ENCODE measurements around the gene SSR3. TPM values are rescaled to one million over a fixed set of nuclear protein-coding genes. Genes with fewer than 3 reads are reported as not detected.

The SSR3 gene
- total RNA-seq, 1 donor from 2014 or later: 135 TPM

DNA sequence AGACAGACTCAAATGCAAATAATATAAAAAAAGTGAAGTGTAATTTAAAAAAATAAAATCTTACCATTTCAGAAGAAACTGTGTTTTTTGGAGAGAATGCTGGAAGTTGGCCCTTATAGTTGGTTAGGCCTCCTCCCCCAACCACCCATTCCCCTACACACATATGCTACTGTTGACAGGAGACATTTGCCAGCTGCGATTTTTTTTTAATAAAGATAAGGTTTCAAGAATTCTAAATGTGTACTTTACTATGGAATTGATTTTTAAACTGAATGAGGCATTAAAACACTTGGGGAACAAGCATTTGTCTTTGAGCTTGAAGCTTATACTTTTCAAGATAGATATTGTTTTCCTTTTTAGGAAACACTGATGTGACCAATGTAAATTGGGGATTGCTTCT, 4.4 kb upstream of the SSR3 start:
- TF ChIP-seq, protein P1, sequence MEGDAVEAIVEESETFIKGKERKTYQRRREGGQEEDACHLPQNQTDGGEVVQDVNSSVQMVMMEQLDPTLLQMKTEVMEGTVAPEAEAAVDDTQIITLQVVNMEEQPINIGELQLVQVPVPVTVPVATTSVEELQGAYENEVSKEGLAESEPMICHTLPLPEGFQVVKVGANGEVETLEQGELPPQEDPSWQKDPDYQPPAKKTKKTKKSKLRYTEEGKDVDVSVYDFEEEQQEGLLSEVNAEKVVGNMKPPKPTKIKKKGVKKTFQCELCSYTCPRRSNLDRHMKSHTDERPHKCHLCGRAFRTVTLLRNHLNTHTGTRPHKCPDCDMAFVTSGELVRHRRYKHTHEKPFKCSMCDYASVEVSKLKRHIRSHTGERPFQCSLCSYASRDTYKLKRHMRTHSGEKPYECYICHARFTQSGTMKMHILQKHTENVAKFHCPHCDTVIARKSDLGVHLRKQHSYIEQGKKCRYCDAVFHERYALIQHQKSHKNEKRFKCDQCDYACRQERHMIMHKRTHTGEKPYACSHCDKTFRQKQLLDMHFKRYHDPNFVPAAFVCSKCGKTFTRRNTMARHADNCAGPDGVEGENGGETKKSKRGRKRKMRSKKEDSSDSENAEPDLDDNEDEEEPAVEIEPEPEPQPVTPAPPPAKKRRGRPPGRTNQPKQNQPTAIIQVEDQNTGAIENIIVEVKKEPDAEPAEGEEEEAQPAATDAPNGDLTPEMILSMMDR (IDR thresholded peaks at IDR 0.05; ENCODE audit: unreplicated experiment): no peak
- Mint-ChIP-seq H3K4me1 (ENCODE audit: low read depth) (peaks cover 33% of the 10 kb centered on the region), H3K36me3 (ENCODE audit: insufficient read depth) (no peaks in the 10 kb centered on the region), H3K9me3 (ENCODE audit: low read depth) (no peaks in the 10 kb centered on the region), H3K27ac (peak overlapping the region; percentile 79), H3K4me3 (ENCODE audit: low read depth) (no peak overlapping the region), H3K27me3 (no peaks in the 10 kb centered on the region)
- DNase-seq (ENCODE audit: low spot score, unreplicated experiment): no peak

DNA sequence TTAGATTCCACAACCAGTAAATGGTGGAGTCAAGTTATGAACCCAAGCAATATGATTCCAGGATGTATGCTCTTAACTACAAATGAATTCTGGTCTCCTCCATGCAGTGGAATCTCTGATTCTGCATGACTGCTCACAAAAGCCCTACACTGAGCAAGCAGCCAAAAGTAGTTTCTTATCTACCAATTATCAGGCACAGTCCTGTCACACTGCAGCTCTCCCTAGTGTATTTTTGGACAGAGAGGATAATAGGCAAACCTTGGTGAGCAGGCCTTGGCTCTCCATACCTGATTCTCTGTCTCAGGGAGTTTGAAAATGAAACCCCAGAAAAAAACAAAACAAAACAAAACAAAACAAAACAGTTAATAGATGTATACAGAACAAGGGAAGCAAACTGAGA, 3.5 kb upstream of the SSR3 start:
- Mint-ChIP-seq H3K27me3 (no peaks in the 10 kb centered on the region), H3K36me3 (ENCODE audit: insufficient read depth) (no peaks in the 10 kb centered on the region), H3K9me3 (ENCODE audit: low read depth) (no peaks in the 10 kb centered on the region), H3K27ac (peak overlapping the region; percentile 75), H3K4me1 (ENCODE audit: low read depth) (peaks cover 35% of the 10 kb centered on the region), H3K4me3 (ENCODE audit: low read depth) (no peak overlapping the region)
- TF ChIP-seq, protein P1 (IDR thresholded peaks at IDR 0.05; ENCODE audit: unreplicated experiment): no peak
- no peak for DNase-seq (ENCODE audit: low spot score, unreplicated experiment)

DNA sequence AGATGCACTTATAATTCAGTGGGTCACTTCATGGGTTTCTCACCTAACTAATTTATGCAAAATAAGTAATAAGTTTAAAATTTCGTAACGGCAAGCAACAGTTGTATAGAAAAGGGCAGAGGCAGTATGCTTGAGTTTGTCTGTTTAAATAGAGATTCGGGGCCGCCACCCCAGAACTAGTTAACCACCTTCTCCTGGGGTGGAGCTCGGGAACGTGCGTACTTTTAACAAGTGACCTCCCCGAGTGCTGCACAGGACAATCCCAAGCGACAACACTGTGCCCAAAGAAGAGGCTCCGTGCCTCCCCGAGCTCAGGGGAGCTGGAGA, 439 bp downstream of the SSR3 start:
- DNase-seq (ENCODE audit: low spot score, unreplicated experiment): no peak
- peaks cover 42% of the 10 kb centered on the region for H3K4me1 Mint-ChIP-seq (ENCODE audit: low read depth)
- H3K9me3 Mint-ChIP-seq (ENCODE audit: low read depth): no peaks in the 10 kb centered on the region
- H3K36me3 Mint-ChIP-seq (ENCODE audit: insufficient read depth): peaks cover 25% of the 10 kb centered on the region
- H3K4me3 Mint-ChIP-seq (ENCODE audit: low read depth): peak overlapping the region; percentile 98
- H3K27me3 Mint-ChIP-seq: no peaks in the 10 kb centered on the region
- peak overlapping the region; percentile 97 for H3K27ac Mint-ChIP-seq
- TF ChIP-seq, protein P1 (IDR thresholded peaks at IDR 0.05; ENCODE audit: unreplicated experiment): no peak

DNA sequence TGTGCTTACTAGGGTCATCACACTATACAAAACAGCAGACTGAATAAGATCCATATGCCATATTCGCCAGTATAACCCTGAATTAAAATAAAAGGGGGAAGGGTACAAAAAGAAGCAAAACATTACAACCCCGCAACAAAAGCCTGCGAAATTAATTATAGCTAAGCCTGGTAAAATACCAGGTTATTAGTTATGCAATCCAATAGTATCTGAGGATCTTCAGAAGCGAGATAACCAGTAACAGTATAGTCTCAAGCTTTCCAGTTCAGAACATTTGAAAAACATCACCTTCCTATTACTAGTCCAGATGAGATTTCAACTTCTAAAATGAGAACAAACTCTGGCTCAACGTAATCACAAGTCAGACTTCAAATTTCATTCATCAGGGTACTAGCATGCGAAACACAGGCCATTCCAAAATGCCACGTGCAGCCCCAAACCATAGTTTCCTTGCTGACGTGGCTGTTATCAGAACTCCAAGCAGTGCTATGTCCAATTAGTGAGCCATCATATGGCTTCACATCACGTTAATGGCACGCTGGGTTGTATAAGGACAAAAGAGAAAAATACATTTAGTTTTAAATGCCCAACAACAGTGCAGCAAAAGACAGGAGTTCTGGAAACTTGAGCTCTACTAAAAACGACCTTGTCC, 1.1 kb downstream of the SSR3 start:
- Mint-ChIP-seq H3K27me3 (no peaks in the 10 kb centered on the region), H3K9me3 (ENCODE audit: low read depth) (no peaks in the 10 kb centered on the region), H3K4me1 (ENCODE audit: low read depth) (peaks cover 36% of the 10 kb centered on the region), H3K36me3 (ENCODE audit: insufficient read depth) (peaks cover 27% of the 10 kb centered on the region), H3K27ac (peak overlapping the region; percentile 97), H3K4me3 (ENCODE audit: low read depth) (peak overlapping the region; percentile 98)
- DNase-seq (ENCODE audit: low spot score, unreplicated experiment): no peak
- TF ChIP-seq, protein P1 (IDR thresholded peaks at IDR 0.05; ENCODE audit: unreplicated experiment): no peak

DNA sequence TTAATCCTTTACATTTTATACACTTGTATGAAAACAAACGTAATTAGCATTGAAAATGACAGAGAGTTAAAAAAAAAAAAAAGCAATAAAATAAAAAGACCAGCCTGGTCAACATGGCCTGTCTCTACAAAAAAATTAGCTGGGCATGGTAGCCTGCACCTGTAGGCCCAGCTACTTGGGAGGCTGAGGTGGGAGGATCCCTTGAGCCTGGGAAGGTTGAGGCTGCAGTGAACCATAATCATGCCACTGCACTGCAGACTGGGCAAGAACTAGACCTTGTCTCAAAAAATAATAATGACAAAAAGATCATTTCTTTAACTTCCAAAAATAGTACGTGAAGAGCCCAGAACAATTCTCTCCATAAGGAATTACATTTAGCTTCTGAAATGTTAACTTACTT, 1.9 kb downstream of the SSR3 start:
- Mint-ChIP-seq H3K4me1 (ENCODE audit: low read depth) (peaks cover 31% of the 10 kb centered on the region), H3K27ac (peak overlapping the region; percentile 71), H3K4me3 (ENCODE audit: low read depth) (peak overlapping the region; percentile 49), H3K36me3 (ENCODE audit: insufficient read depth) (peaks cover 29% of the 10 kb centered on the region), H3K27me3 (no peaks in the 10 kb centered on the region), H3K9me3 (ENCODE audit: low read depth) (no peaks in the 10 kb centered on the region)
- no peak for DNase-seq (ENCODE audit: low spot score, unreplicated experiment)
- TF ChIP-seq, protein P1 (IDR thresholded peaks at IDR 0.05; ENCODE audit: unreplicated experiment): no peak

Measured in progenitor cell of endocrine pancreas (in vitro differentiated cells).